Activated gamma-delta T cell treated with anti-CD3 and anti-CD28 coated beads, Interleukin-2, amount 50 U/mL, for 16 hours (primary cell): ENCODE measurements around the gene KCNJ15.

ENCODE experiments used
- DNase-seq: peaks from one replicate; pipeline ENCODE4 v3.0.0-alpha.2; 2020; ENCODE audit warnings: low read depth

KCNJ15 gene

DNA sequence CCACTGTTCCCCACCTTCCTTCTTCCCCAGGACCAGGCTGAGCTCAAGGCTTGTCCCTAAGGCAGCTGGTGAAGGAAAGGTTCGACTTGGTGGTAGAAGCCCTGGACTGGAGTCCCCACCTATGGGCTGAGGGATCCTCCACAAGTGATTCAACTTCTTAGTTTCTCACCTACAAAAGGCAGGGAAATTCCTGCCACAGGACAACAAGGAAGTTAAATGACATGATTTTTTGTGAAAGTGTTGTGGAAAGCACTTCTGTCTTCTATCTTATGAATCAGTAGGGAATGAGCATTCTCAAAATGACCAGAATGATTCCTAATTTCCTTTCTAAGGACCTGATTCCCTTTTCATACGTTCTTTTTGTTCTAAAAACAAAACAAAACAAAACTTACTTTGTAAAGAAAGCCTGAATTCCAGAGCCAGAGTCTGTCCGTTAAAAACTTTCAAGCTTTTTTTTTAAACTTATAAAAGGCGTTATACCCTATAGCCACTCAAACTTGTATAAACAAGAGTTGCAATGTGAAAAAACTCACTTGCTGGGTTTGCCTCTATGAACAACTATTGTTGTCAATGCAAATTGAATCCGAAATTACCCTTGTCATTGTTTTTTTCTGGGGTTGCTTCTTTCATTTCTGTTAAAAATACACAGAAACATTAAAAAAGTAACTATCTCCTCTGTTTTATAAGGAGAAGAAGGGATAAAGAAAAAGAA, 12.2 kb downstream of the KCNJ15 start:
- no peak for DNase-seq

GRCh38 chr21:38269576-38269936, 12.8 kb downstream of the KCNJ15 start:
- DNase-seq: no peak

DNA sequence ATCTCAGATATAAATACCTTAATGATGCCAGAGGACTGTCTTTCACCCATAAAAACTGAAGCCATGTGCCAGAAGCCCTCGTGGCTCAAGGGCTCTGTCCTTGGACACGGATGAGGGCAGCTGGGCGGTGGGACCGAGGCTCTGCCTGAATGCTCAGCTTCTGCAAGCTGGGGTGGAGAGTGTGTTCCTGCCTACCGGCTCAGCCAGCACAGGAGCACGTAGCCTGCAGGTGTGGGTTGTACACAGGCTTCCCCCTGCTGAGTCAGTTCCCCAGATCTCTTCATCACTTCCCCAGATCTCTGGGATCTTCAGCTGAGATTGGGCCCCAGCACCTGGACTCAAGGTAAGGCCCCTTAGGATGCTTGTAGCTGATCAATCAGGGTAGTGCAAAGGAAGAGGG, 15.4 kb downstream of the KCNJ15 start:
- DNase-seq: no peak

- no peak for DNase-seq
Observed at GRCh38 chr21:38273745-38274542, 17.2 kb downstream of the KCNJ15 start.

DNA sequence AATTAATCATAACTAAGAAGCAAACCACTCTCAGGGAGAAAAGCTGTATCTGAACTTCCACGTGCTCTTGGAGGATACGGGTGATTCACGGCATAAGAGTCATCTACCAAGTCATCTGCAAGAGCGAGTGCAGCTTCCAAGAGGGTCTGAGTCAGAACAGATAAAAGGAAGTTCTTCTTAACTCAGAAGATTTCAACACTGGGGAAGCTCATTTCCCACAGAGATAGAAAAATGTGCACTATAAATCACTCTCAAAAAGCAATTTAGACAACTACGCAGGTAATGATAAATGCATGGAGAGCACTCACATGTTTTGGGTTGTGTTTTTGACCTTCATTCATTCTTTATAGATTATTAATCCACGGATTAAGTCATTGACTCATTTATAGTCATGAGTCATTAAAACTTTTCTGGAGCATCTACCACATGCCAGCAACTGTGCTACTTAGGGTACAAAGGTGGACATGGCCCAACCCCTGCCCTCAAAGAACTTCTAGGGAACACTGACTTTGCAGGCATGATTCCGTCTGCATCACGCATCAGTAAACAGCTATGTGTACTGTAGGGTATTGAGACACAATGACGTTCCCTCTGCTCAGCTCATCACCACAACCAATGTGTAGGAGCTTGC, 20.8 kb downstream of the KCNJ15 start:
- DNase-seq: no peak

GRCh38 chr21:38280454-38280853, 23.7 kb downstream of the KCNJ15 start:
- no peak for DNase-seq

- DNase-seq: no peak
Observed at GRCh38 chr21:38280867-38281266, 24.1 kb downstream of the KCNJ15 start.

DNA sequence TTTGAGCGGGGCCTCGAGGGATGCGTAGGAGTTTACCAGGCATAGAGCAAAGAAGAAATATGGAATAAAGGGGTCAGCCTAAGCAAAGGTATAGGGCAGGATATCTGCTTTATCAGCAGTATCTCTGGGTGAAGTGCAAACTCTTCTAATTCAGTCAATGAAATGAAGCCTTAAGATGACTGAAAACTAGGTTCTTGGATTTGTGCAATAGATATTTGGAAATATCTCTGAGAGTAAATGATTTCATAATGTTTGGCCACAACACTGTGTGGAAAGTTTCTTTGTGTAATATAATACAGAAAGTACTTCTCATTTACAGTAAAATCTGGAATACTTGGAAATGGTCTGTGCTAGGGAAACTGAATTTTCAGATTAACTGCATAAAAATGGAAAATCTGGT, 26.1 kb downstream of the KCNJ15 start:
- no peak for DNase-seq

DNA sequence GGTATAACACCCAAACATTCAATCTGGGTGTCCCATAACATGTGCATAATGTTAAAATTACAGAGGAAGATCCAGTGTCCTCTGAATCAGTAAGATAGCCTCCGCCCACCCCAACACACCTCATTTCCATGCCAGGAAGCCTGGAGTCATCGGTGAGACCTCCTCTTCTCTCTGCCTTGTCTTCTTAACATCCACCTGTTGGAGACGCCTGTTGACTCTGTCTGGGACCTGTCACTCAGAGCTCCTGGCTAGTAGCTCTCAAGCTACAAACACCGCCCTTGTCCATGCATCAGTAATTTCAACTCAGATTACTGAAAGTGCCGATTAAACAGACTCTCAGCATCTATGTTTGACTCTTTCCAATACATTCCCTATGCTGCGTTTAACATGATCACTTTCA, 27.4 kb downstream of the KCNJ15 start:
- DNase-seq: no peak

- no peak for DNase-seq
Observed at GRCh38 chr21:38286739-38287471, 30.1 kb downstream of the KCNJ15 start.

GRCh38 chr21:38287476-38287875, 30.7 kb downstream of the KCNJ15 start:
- DNase-seq: no peak

- DNase-seq: no peak
Observed at GRCh38 chr21:38289705-38290485, 33.1 kb downstream of the KCNJ15 start.

GRCh38 chr21:38290809-38291208, 34.0 kb downstream of the KCNJ15 start:
- no peak for DNase-seq

- no peak for DNase-seq
Observed at GRCh38 chr21:38291874-38292273, 35.1 kb downstream of the KCNJ15 start.

DNA sequence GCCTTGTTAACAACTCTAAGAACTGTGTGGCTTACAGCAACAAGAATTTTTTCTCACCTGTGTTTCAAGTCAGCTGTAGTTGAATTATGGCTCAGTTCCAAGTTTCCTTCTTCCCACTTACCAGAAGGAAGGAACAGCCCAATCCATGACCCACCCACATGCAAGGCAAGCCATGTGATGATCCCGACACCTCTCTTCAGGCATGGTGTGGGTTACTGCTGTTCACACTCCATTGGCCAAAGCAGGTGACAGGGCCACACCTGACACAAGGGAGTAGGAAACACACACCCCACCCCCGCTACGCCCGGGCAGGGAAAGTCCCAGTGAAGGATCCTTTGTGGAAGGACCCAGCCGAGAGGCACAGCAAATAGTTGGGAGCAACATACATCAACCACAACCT, 36.3 kb downstream of the KCNJ15 start:
- DNase-seq: no peak

DNA sequence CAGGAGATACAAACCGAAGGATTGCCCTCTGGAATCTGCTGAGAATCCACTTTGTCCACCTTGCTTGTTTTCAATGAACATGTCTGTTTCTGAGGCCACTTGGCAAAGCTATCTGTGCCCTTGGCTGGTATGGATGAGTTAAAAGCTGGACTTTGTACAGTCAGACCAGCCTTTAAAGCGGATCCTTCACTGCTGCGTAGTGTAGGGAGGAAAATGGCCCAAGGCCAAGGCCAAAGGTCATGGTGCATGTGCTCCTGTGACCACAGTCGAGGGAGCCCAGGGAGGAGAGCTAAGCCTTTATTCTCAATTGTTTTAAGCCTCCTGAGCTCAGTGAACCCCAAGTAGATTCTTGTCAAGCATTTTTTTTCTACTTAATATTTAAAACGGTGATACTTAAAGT, 37.0 kb downstream of the KCNJ15 start:
- DNase-seq: no peak

DNA sequence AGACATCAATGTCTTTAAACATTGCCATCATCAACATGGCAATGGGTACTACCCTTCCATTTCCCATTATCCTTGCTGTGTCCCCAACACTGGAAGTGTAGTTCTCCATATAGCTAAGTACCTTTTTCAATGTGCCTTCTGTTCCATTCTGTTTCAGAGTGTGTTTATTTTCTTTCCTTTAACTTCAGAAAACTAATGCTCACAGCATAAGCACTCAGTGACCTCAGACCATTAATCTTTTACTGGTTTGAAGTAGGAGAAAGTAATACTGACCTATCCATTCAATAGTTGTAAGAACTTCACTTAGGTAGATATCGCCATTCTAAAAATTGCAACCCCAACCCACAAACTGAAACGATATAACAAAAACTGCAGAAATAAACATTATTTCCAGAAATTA, 37.8 kb downstream of the KCNJ15 start:
- DNase-seq: no peak

DNA sequence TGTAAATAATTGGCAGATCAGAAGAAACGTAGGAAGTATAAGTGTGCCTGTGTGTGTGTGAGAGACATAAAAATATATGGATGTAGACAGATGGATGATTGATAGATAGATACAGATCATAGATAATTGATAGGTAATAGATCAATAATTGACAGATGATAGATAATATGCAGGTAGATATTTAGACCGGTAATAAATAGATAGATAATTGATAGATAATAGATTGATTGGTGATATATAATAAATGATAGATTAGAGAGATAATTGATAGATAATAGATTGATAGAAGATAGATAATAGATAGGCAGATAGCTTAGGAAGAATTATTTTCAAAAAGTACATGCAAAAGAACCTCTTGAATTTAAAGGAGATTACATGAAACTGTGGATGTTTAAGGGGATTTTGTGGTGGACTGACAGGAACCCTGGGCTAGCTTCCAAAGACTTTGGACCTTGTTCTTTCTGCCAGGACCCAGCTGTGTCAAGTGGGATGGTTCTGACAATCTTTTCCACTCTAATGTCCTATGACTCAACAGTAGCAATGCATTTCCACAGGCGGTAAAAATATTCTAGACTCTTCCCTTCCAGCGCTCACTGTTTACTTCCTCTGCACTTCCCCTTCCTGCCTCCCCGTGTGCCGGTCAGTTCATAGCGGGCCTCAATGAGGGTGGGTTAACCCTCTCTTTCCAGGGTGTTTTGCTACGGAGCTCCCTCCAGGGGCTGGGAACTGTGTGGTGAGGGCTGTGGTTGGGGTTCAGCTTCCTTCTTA, 39.4 kb downstream of the KCNJ15 start:
- no peak for DNase-seq

GRCh38 chr21:38297194-38297631, 40.4 kb downstream of the KCNJ15 start:
- no peak for DNase-seq

DNA sequence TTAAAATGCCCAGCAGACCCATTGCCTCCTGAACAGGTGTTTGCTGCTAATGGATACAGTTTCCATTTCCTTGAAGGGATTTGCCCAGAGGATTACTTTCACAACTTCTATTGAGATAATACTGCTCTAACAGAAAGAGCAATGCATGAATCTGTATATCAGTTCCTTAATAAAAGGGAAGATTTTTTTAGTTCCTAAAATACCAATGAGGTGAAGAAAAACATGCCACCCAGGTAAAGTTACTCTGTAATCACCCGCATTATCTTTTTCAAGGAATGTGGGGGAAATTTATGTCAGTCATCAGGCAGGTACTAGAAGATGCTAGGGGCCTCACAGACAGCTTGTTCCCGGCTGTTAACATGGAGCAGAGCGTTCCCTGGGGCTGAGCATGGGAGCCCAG, 41.1 kb downstream of the KCNJ15 start:
- no peak for DNase-seq

DNA sequence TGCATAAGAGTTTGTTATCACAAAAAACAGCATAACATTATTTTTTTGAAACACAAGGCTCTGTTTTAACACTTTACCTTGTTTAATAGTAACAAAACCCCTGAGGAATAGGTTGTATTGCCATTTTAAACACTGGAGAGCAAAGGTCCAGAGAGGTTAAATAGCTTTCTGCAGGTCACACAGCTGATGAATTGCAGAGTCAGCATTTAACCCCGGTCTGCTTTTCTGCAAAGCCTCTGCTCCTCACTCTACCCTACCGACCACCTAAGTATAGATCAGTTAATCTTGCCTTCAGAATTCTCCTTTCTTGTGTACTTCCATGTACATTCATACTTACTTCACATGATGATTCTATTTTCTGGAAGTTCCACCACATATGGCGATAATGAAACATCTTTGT, 42.0 kb downstream of the KCNJ15 start:
- no peak for DNase-seq
